GM18517 (cell line): ENCODE data around the gene RIMS3.

ENCODE experiments used
- ATAC-seq: cut with Tn5 transposase; IDR thresholded peaks from one replicate; pipeline ENCODE4 v1.9.1; 2021; ENCODE audit warnings: mild to moderate bottlenecking, moderate library complexity; ENCODE audit not compliant: unreplicated experiment

The RIMS3 gene

DNA sequence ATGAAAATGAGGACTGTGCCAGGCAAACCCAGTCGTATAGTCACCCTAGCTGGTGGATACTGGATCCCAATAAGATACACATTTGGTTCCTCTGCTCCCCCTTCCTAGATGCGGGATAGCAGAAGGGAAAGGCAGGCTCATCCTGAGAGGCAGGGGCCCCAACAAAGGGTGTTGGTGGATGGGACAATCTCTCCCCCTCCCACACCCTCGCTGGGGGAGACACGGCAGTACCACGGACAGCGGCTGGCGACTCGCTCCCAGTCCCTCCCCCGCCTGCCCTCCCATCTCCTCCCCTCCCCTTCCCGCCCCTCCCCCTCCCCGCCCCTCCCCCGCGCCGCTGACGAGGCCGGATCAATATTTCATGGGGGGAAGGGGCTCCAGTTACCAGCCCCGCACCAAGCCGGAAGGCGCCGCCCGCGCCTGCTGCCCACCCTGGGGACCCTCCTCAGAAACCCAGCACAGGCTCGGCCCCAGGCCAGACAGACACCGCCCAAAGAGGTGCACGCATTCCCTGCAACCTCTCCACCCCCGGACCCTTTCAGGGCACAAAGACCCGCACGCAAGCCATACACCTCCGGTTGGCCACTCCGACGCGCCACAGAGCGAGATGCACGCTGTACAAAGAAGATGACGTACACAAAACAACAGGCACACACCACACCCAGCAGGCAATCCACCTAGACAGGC, 11.5 kb downstream of the RIMS3 start:
- ATAC-seq = no peak

DNA sequence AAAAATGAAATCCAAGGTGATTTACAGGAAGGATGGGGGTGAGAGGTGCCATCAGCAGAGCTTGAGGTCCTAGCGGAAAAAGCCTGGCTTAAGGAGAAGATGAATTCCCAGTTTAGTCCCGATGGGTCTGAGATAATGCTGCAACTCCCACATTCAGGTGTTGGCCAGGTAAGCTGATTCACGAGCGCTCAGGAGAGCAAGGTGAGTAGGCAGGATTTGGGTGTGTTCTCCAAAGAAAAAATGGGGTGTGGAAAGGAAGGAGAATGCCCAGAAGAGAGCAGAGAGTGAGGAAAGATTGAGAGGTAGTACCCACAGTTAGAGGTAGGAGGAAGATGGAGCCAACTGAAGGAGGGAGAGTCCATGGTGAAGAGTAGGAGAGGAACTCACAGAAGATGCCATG, 12.5 kb downstream of the RIMS3 start:
- ATAC-seq = no peak

DNA sequence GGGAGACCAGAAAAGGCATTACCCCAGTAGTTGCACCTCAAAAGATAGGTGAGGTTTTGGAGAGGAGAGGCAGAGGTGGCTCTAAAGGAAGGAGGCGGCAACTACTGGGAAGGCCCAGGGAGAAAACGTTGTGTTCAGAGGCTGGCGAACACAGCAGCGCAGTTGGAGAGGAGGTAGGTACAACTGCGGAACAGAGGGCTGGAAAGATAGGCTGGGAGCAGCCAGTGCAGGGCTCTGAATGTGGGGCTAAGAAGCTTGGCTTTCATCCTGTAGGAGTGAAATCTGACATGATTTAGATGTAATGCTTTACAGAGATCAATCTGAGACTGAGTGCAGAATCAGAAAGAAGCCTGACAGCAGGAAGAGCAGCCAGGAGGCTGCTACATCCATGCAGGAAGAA, 13.0 kb downstream of the RIMS3 start:
- no peak for ATAC-seq

GRCh38 chr1:40651138-40651857, 14.2 kb downstream of the RIMS3 start:
- ATAC-seq = no peak

- ATAC-seq = no peak
Measured at GRCh38 chr1:40650075-40650474, 15.4 kb downstream of the RIMS3 start.

- no peak for ATAC-seq
Measured at GRCh38 chr1:40649592-40649930, 15.9 kb downstream of the RIMS3 start.

GRCh38 chr1:40648928-40649591, 16.4 kb downstream of the RIMS3 start:
- no peak for ATAC-seq

DNA sequence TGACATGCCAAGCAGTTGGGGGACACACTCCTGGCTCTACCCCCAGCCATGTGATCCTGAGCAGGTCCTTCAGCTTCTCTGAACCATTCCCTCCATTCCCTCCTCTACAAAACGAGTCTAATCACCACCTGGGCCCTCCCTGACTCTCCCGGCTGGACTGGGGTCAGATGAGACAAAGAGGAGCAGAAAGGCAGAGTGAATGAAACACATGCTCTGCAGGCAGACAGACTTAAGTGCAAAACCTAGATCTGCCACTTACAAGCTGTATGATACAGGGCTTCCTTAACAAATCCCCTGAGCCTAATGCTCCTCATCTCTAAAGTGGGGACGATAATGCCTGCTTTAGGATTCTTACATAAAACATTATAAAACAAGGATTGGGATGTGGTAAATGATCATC, 17.3 kb downstream of the RIMS3 start:
- no peak for ATAC-seq

GRCh38 chr1:40646315-40646714, 19.2 kb downstream of the RIMS3 start:
- no peak for ATAC-seq

- ATAC-seq = no peak
Measured at GRCh38 chr1:40645118-40645680, 20.3 kb downstream of the RIMS3 start.

GRCh38 chr1:40641601-40642242, 23.8 kb downstream of the RIMS3 start:
- no peak for ATAC-seq

- no peak for ATAC-seq
Measured at GRCh38 chr1:40640314-40641076, 25.0 kb downstream of the RIMS3 start.

- ATAC-seq = no peak
Measured at GRCh38 chr1:40638097-40639036, 27.1 kb downstream of the RIMS3 start.

DNA sequence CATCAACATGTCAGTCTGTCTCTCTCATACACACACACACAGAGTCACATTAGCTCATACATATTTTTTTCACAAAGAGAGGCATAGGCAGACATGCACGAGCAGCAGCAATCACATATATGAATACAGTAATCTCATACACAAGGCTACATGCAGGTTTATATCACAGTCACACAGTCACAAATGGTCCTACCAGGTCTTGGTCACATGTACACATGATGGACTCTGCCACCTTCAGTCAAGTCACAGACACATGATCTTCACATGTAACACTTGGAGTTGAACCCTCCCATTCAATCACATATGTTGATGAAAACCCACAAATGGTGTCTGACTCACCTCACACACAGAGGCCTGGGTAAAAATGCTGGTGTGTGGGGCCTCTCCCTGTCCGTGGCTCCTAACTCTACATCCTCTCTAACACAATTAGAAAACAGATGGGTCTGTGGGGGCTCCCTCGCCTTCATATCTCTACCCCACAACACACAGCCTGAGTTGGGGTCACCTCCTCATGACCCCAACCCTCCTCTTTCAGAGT, 27.9 kb downstream of the RIMS3 start:
- no peak for ATAC-seq

GRCh38 chr1:40636777-40637176, 28.7 kb downstream of the RIMS3 start:
- ATAC-seq = no peak

- ATAC-seq = no peak
Measured at GRCh38 chr1:40635763-40636500, 29.6 kb downstream of the RIMS3 start.

- no peak for ATAC-seq
Measured at GRCh38 chr1:40634901-40635655, 30.4 kb downstream of the RIMS3 start.

DNA sequence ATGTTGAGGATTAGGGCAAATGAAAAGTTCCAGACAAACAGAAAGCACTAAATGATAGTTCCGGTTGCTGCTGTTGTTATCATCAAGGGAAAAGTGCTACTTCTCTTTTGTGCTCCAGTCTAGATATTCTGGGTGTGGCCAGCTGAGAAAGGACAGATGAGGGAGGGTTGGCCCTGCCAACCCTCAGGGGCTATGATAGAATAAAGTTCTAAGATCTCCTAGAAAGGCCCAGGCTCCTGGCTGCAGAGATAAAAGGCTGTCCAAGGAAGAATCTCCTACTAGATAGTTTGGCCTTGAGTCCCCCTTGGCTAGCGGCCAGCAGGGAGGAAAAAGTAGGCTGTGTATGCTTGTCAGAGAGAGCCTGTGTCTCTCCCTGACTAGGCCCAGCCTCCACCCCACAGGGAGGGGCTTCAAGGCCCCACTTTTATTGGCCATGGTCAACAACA, 31.5 kb downstream of the RIMS3 start:
- no peak for ATAC-seq
